ENCODE results near the gene HHAT. TPM values are rescaled to one million over a fixed set of nuclear protein-coding genes. Genes with fewer than 3 reads are reported as not detected.

The HHAT gene
- total RNA-seq, 2 donors from 2014 or later, result 0.58 to 1.3 TPM

Other genes starting within 250 kb of the HHAT start
- not detected for gene SERTAD4, start 96.1 kb upstream of the HHAT start, total RNA-seq